GM19023 (cell line): ENCODE data around the gene TMEM229B.

Experiments
- ATAC-seq: cut with Tn5 transposase; IDR thresholded peaks from one replicate; pipeline ENCODE4 v1.9.1; 2021; ENCODE audit warnings: mild to moderate bottlenecking, moderate library complexity; ENCODE audit not compliant: unreplicated experiment

The TMEM229B gene

GRCh38 chr14:67487332-67487731 lies 1.2 kb downstream of the TMEM229B start:
- no peak for ATAC-seq

- no peak for ATAC-seq
Measured at GRCh38 chr14:67486890-67487289, 1.6 kb downstream of the TMEM229B start.

GRCh38 chr14:67485501-67486095 lies 2.9 kb downstream of the TMEM229B start:
- no peak for ATAC-seq

GRCh38 chr14:67483579-67484285 lies 4.8 kb downstream of the TMEM229B start:
- no peak for ATAC-seq

GRCh38 chr14:67482231-67483164 lies 6.0 kb downstream of the TMEM229B start:
- no peak for ATAC-seq

- no peak for ATAC-seq
Measured at GRCh38 chr14:67480011-67480410, 8.5 kb downstream of the TMEM229B start.

- ATAC-seq, result no peak
Measured at GRCh38 chr14:67478800-67479084, 9.8 kb downstream of the TMEM229B start.

- ATAC-seq, result no peak
Measured at GRCh38 chr14:67477926-67478799, 10.4 kb downstream of the TMEM229B start.

GRCh38 chr14:67474366-67474765 lies 14.2 kb downstream of the TMEM229B start:
- ATAC-seq, result no peak

- no peak for ATAC-seq
Measured at GRCh38 chr14:67473290-67474082, 15.0 kb downstream of the TMEM229B start.

GRCh38 chr14:67472726-67473125 lies 15.8 kb downstream of the TMEM229B start:
- no peak for ATAC-seq

- ATAC-seq, result no peak
Measured at GRCh38 chr14:67469954-67470353, 18.6 kb downstream of the TMEM229B start.

- ATAC-seq, result no peak
Measured at GRCh38 chr14:67468378-67468730, 20.2 kb downstream of the TMEM229B start.

GRCh38 chr14:67467134-67467533 lies 21.4 kb downstream of the TMEM229B start:
- ATAC-seq, result no peak

- ATAC-seq, result no peak
Measured at GRCh38 chr14:67464879-67465278, 23.6 kb downstream of the TMEM229B start.

GRCh38 chr14:67464377-67464776 lies 24.1 kb downstream of the TMEM229B start:
- ATAC-seq, result no peak

GRCh38 chr14:67463900-67464299 lies 24.6 kb downstream of the TMEM229B start:
- no peak for ATAC-seq

- ATAC-seq, result no peak
Measured at GRCh38 chr14:67461996-67462395, 26.5 kb downstream of the TMEM229B start.

- no peak for ATAC-seq
Measured at GRCh38 chr14:67461341-67461985, 27.1 kb downstream of the TMEM229B start.

- ATAC-seq, result no peak
Measured at GRCh38 chr14:67459336-67459735, 29.2 kb downstream of the TMEM229B start.
